K562 (cell line): ENCODE data around the gene ITGA7. TPM values are rescaled to one million over a fixed set of nuclear protein-coding genes. Genes with fewer than 3 reads are reported as not detected.

Experiments used
- ATAC-seq: fragments of 200-7000 bp; cut with Tn5 transposase; 3 replicates; pipeline ENCODE4 v1.9.1; 2020; ENCODE audit warnings: moderate library complexity
- BruUV-seq: library from RNA; stranded (reverse); fragments of 400-500 nt; replicated peaks from 2 replicates; lab custom pipeline; 2021; lab: Mats Ljungman, UMichigan
- CTCF ChIA-PET: fragments of 300-600 bp; formaldehyde crosslinking; extraction: SDS; loops from one replicate; lab custom pipeline; 2021; ENCODE audit warnings: low intra/inter-chr PET ratio; lab: Yijun Ruan, JAX
- POLR2A ChIA-PET: fragments of 300-600, 350-650 bp; sonication (Branson Sonifier 250); formaldehyde crosslinking; extraction: SDS; loops from one replicate; lab custom pipeline; 2021; ENCODE audit warnings: antibody characterized with exemption, inconsistent platforms; lab: Yijun Ruan, JAX
- DNase-seq, 4 experiments: peaks; one replicate each; pipeline versions ENCODE4 v3.0.0 to v3.0.0-alpha.2; 2011 to 2018; ENCODE audit warnings: low spot score in 3 of 4, mixed read lengths in 3 of 4; ENCODE audit errors: extremely low read depth in 1 of 4
- FAIRE-seq: peaks from 2 replicates; lab custom pipeline; 2011; peaks lifted over from hg19 to GRCh38; lab: Jason Lieb, UNC
- H2AFZ ChIP-seq: 2 replicates; pipeline ENCODE4 v1.6.0; 2011; ENCODE audit warnings: low read depth, low read length, control low read depth, inconsistent platforms
- H3K27ac ChIP-seq: fragments of 200-600 bp; 3 replicates; pipeline ENCODE4 v1.8.0; 2011; ENCODE audit warnings: low read depth, mild to moderate bottlenecking, control low read depth, inconsistent platforms, low read length, moderate library complexity, mixed read lengths; ENCODE audit errors: extremely low read depth
- H3K27me3 ChIP-seq, 2 experiments: fragments of 300-600 bp in 1 of 2; 2 replicates in 1 of 2; 3 replicates in 1 of 2; pipeline versions ENCODE4 v1.6.0 to v1.8.0; 2011; ENCODE audit warnings: inconsistent platforms in 2 of 2, low read length in 2 of 2, mild to moderate bottlenecking in 1 of 2, mixed read lengths in 1 of 2, moderate library complexity in 1 of 2; ENCODE audit not compliant: control insufficient read depth in 2 of 2, insufficient read depth in 2 of 2
- H3K36me3 ChIP-seq: fragments of 300-600 bp; 3 replicates; pipeline ENCODE4 v1.8.0; 2011; ENCODE audit warnings: mild to moderate bottlenecking, low read length, inconsistent platforms; ENCODE audit not compliant: control insufficient read depth, insufficient read depth
- H3K4me1 ChIP-seq, 2 experiments: fragments of 200-600 bp in 1 of 2; replicated peaks in 1 of 2; 2 replicates in 1 of 2; 3 replicates in 1 of 2; pipeline versions ENCODE4 v1.5.1 to v1.8.0; 2011; ENCODE audit warnings: inconsistent platforms in 2 of 2, low read length in 2 of 2, mild to moderate bottlenecking in 1 of 2, mixed read lengths in 1 of 2, moderate library complexity in 1 of 2; ENCODE audit not compliant: control insufficient read depth in 2 of 2, insufficient read depth in 2 of 2
- H3K4me2 ChIP-seq: 2 replicates; pipeline ENCODE4 v1.6.1; 2011; ENCODE audit warnings: low read length, control low read depth, inconsistent platforms, mixed read lengths; ENCODE audit not compliant: insufficient read depth
- H3K4me3 ChIP-seq: fragments of 200-600 bp; sonication (generic), shearing (Covaris generic); 2 replicates; pipeline ENCODE4 v1.5.1; 2016; ENCODE audit warnings: control low read depth, inconsistent platforms
- H3K79me2 ChIP-seq: fragments of 200-600 bp; 3 replicates; pipeline ENCODE4 v1.8.0; 2011; ENCODE audit warnings: low read length, inconsistent platforms; ENCODE audit not compliant: control insufficient read depth, insufficient read depth
- H3K9ac ChIP-seq, 2 experiments: 2 replicates each; pipeline versions ENCODE4 v1.6.0 to v1.6.1; 2011; ENCODE audit warnings: low read depth in 2 of 2, low read length in 2 of 2, control low read depth in 1 of 2, inconsistent platforms in 1 of 2, mild to moderate bottlenecking in 1 of 2, mixed read lengths in 1 of 2; ENCODE audit not compliant: insufficient read depth in 1 of 2
- H3K9me1 ChIP-seq: one replicate; pipeline ENCODE4 v1.6.0; 2011; ENCODE audit warnings: inconsistent platforms, mild to moderate bottlenecking, low read length, moderate library complexity; ENCODE audit not compliant: control insufficient read depth, insufficient read depth
- H3K9me3 ChIP-seq: replicated peaks from 2 replicates; pipeline ENCODE4 v1.5.1; 2011; ENCODE audit warnings: low read depth, low read length, inconsistent platforms; ENCODE audit not compliant: control insufficient read depth, insufficient read depth
- H4K20me1 ChIP-seq: replicated peaks from 2 replicates; pipeline ENCODE4 v1.6.1; 2011; ENCODE audit warnings: low read length, inconsistent platforms, mixed read lengths; ENCODE audit not compliant: control insufficient read depth, insufficient read depth
- EGR1 ChIP-seq: fragments of 450-650 bp; conservative IDR thresholded peaks from 2 replicates; pipeline ENCODE4 v1.6.1; 2017; ENCODE audit warnings: mild to moderate bottlenecking
- MCM2 ChIP-seq: fragments of 450-650 bp; IDR thresholded peaks from 2 replicates; pipeline ENCODE4 v1.6.1; 2017; ENCODE audit warnings: low read depth, mild to moderate bottlenecking
- NR3C1 ChIP-seq: sonication (generic); formaldehyde crosslinking; IDR thresholded peaks from 2 replicates; pipeline ENCODE4 v1.8.1; 2022; ENCODE audit warnings: missing genetic modification reagents
- POLR2G ChIP-seq: fragments of 200-400 bp; formaldehyde crosslinking; IDR thresholded peaks from 2 replicates; pipeline ENCODE4 v1.6.1; 2017; ENCODE audit warnings: low read depth, mild to moderate bottlenecking, antibody characterized with exemption, low read length, moderate library complexity
- TGIF2 ChIP-seq: sonication (generic); formaldehyde crosslinking; IDR thresholded peaks from 2 replicates; pipeline ENCODE4 v1.8.1; 2022; ENCODE audit warnings: mild to moderate bottlenecking, missing genetic modification reagents, moderate library complexity
- ZNF780A ChIP-seq: fragments of 250-450 bp; sonication (Bioruptor Pico); IDR thresholded peaks from 2 replicates; pipeline ENCODE4 v1.5.0; 2021; ENCODE audit warnings: mild to moderate bottlenecking
- WGBS: fragments of 100-300 bp; shearing (Covaris generic); methylation state at CpG from one replicate; pipeline ENCODE4 v1.1.6; 2016; ENCODE audit warnings: low coverage, mixed read lengths; ENCODE audit not compliant: insufficient coverage; ENCODE audit errors: missing lambda C conversion rate; 5-methylcytosine and 5-hydroxymethylcytosine counted together
- in situ Hi-C: fragments of 300-500 bp; cut with MboI; formaldehyde crosslinking; loops from 4 replicates; pipeline ENCODE4 v1.15.0; 2018; ENCODE audit warnings: inconsistent platforms, mixed read lengths
- intact Hi-C: fragments of 100-400 bp; cut with micrococcal nuclease; formaldehyde crosslinking; loops from 2 replicates; pipeline ENCODE4 v1.14.2; 2022
- polyA plus RNA-seq, 8 experiments: library from polyadenylated mRNA; depleted of rRNA in 4 of 8; stranded (reverse) in 5 of 8; unstranded in 3 of 8; fragments of >200 nt; fragmentation: Nextera tagmentation in 2 of 8; fragmentation: Illumina TruSeq in 1 of 8; extraction: Ambion mirVana in 2 of 8; extraction: Trizol in 1 of 8; gene quantifications; 2 replicates each; pipeline versions ENCODE4 v1.2.1 to v1.2.3, GENCODE V29; 2011 to 2014; ENCODE audit warnings: inconsistent platforms in 1 of 8, missing spikeins in 1 of 8
- total RNA-seq, 7 experiments: library from RNA; depleted of rRNA in 6 of 7; stranded (reverse); fragments of >200 nt in 6 of 7; fragmentation: Illumina TruSeq in 2 of 7; extraction: Trizol in 2 of 7; gene quantifications; 2 replicates each; pipeline versions ENCODE4 v1.2.1 to v1.2.3, GENCODE V29; 2011 to 2021; ENCODE audit warnings: low replicate concordance in 1 of 7
- TF ChIP-seq, protein P1 (sequence below), 3 experiments: IDR thresholded peaks in 2 of 3; conservative IDR thresholded peaks in 1 of 3; 2 replicates each; pipeline ENCODE4 v1.5.1; 2011 to 2012; ENCODE audit warnings: low read length in 3 of 3, mild to moderate bottlenecking in 3 of 3, control low read depth in 2 of 3, improper control_type of control experiment in 1 of 3, inconsistent platforms in 1 of 3, low read depth in 1 of 3, mixed read lengths in 1 of 3, moderate library complexity in 1 of 3; ENCODE audit not compliant: insufficient read depth in 2 of 3

The ITGA7 gene
- total and polyA plus RNA-seq, 9 of the 15 experiments (the other 6 are each of a cell fraction or from before 2014, with no cell fraction given) = 0.11 to 2.3 (median 0.56) TPM; not detected in 1

DNA sequence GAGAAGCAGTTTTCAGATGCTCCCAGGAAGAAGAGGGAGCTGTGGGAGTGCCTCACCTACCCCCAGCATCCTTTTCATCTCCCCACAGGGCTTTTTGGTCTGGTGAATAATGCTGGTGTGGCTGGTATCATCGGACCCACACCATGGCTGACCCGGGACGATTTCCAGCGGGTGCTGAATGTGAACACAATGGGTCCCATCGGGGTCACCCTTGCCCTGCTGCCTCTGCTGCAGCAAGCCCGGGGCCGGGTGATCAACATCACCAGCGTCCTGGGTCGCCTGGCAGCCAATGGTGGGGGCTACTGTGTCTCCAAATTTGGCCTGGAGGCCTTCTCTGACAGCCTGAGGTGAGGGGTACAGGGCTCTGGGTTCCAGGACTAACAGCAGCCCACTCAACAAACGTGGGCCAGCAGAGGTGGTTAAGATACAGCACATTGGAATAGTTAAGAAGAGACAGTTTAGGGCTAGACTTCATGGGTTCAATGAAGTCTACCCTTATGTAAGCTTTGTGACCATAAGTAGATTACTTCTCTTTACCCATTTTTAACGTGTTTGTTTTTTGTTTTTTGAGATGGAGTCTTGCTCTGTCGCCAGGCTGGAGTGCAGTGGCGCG, 14.0 kb upstream of the ITGA7 start:
- peaks cover 15 to 25% of the 10 kb centered on the region in 2 experiments; a peak in 4 of 5 replicates for H3K4me1 ChIP-seq
- in situ Hi-C loops (no loop called here), intact Hi-C loops (loop anchor here (1.0 kb wide), 1 partner anchor 40 kb away; a partner anchor contains a TSS)
- no peak overlapping the region for H3K4me3 ChIP-seq
- ATAC-seq = no peak
- H4K20me1 ChIP-seq = peaks cover 13% of the 10 kb centered on the region; the same call in 1 of the 2 replicates
- 72% methylated on average over 13 of the region's 14 CpGs for WGBS
- H3K27me3 ChIP-seq = no peaks in the 10 kb centered on the region
- FAIRE-seq = no peak
- CTCF ChIA-PET = interaction anchor here (1.2 kb wide), 1 partner anchor 532 kb away, joined by 4 read pairs; no protein-coding TSS in a partner anchor
- H3K9me1 ChIP-seq = no peaks in the 10 kb centered on the region
- H3K79me2 ChIP-seq = peaks cover 6% of the 10 kb centered on the region
- POLR2A ChIA-PET = interaction anchor here (0.6 to 1.9 kb wide), 4 partner anchors 10 to 615 kb away, joined by 3 to 6 read pairs (median 4); no protein-coding TSS in a partner anchor
- H3K4me2 ChIP-seq = no peak overlapping the region
- no peak overlapping the region; a peak in 1 of 4 replicates for H3K9ac ChIP-seq
- H3K9me3 ChIP-seq = no peaks in the 10 kb centered on the region
- TF ChIP-seq POLR2G (peak; percentile 53; the same call in 1 of the 2 replicates), ZNF780A (CRISPR knock-in tag) (no peak)
- TF ChIP-seq, all 486 proteins: peak for 1
- peaks cover 35% of the 10 kb centered on the region for H3K36me3 ChIP-seq
- no peak overlapping the region for H2AFZ ChIP-seq
- DNase-seq = no peak
- BruUV-seq = no TSS peak
- H3K27ac ChIP-seq = no peak overlapping the region

GRCh38 chr12:55720894-55721444, 13.3 kb upstream of the ITGA7 start:
- POLR2A ChIA-PET = interaction anchor here (1.0 to 1.9 kb wide), 3 partner anchors 8 to 24 kb away, joined by 3 to 8 read pairs (median 6); partner anchors contain the start of gene CD63
- BruUV-seq = no TSS peak
- TF ChIP-seq TGIF2 (CRISPR knock-in tag) (no peak), POLR2G (peak; percentile 48; the same call in 1 of the 2 replicates), NR3C1 (CRISPR knock-in tag) (no peak), MCM2 (no peak), EGR1 (0 out of 2 replicates have a peak, but pooled peaks have one; percentile 6)
- TF ChIP-seq, protein P1, sequence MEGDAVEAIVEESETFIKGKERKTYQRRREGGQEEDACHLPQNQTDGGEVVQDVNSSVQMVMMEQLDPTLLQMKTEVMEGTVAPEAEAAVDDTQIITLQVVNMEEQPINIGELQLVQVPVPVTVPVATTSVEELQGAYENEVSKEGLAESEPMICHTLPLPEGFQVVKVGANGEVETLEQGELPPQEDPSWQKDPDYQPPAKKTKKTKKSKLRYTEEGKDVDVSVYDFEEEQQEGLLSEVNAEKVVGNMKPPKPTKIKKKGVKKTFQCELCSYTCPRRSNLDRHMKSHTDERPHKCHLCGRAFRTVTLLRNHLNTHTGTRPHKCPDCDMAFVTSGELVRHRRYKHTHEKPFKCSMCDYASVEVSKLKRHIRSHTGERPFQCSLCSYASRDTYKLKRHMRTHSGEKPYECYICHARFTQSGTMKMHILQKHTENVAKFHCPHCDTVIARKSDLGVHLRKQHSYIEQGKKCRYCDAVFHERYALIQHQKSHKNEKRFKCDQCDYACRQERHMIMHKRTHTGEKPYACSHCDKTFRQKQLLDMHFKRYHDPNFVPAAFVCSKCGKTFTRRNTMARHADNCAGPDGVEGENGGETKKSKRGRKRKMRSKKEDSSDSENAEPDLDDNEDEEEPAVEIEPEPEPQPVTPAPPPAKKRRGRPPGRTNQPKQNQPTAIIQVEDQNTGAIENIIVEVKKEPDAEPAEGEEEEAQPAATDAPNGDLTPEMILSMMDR (IDR thresholded peaks at IDR 0.05 in 2 of 3, conservative IDR thresholded peaks at IDR 0.05 in 1 of 3; ENCODE audit: insufficient read depth in 2 of 3, low read depth in 1 of 3, low read length in 3 of 3) = peak; percentile 56 to 73 (median 58)

More at GRCh38 chr12:55720894-55721444, 13.3 kb upstream of the ITGA7 start:
- DNase-seq (peak in 1 of 4 experiments; percentile 56), ATAC-seq (peak; percentile 57), FAIRE-seq (peak; percentile 55)
- H3K9me3 ChIP-seq = no peaks in the 10 kb centered on the region
- H3K36me3 ChIP-seq = peaks cover 28% of the 10 kb centered on the region
- CTCF ChIA-PET = interaction anchor here (1.2 kb wide), 1 partner anchor 532 kb away, joined by 4 read pairs; no protein-coding TSS in a partner anchor
- H3K27ac ChIP-seq = no peak overlapping the region
- H3K9me1 ChIP-seq = no peaks in the 10 kb centered on the region
- peaks cover 13% of the 10 kb centered on the region; the same call in 1 of the 2 replicates for H4K20me1 ChIP-seq
- no peak overlapping the region for H3K4me2 ChIP-seq
- intact Hi-C loops = loop anchor here (1.0 kb wide), 1 partner anchor 40 kb away; a partner anchor contains a TSS
- peaks cover 13 to 26% of the 10 kb centered on the region in 2 experiments; a peak in 4 of 5 replicates for H3K4me1 ChIP-seq
- H3K9ac ChIP-seq = peak overlapping the region in 1 of 2 experiments; percentile 53; a peak in 1 of 4 replicates
- no peak overlapping the region for H3K4me3 ChIP-seq
- in situ Hi-C loops = no loop called here
- peaks cover 6% of the 10 kb centered on the region; the same call in 2 of the 3 replicates for H3K79me2 ChIP-seq
- 27% methylated on average over 9 of the region's 9 CpGs for WGBS
- H3K27me3 ChIP-seq = no peaks in the 10 kb centered on the region
- no peak overlapping the region for H2AFZ ChIP-seq
